Transverse colon (tissue), 4 donors: ENCODE measurements around the gene HDAC8.

Experiments used
- CTCF ChIP-seq, 5 experiments: fragments of 200-600 bp in 3 of 5; fragments of 450-650 bp in 2 of 5; sonication (generic) in 3 of 5; IDR thresholded peaks; 1 replicate in 2 of 5; 2 replicates in 3 of 5; pipeline ENCODE4 v1.5.1; 2016 to 2017; ENCODE audit warnings: antibody characterized with exemption in 5 of 5, inconsistent platforms in 3 of 5, mild to moderate bottlenecking in 2 of 5, moderate library complexity in 1 of 5
- EP300 ChIP-seq: sonication (generic); formaldehyde crosslinking; IDR thresholded peaks from one replicate; pipeline ENCODE4 v1.6.1; 2017; ENCODE audit warnings: antibody characterized with exemption, low read depth
- POLR2A ChIP-seq: fragments of 450-650 bp; IDR thresholded peaks from one replicate; pipeline ENCODE4 v1.6.1; 2016; ENCODE audit warnings: antibody characterized with exemption, mild to moderate bottlenecking, moderate library complexity
- POLR2AphosphoS5 ChIP-seq, 3 donors: sonication (generic); formaldehyde crosslinking; IDR thresholded peaks; one replicate each; pipeline ENCODE4 v1.6.1; 2016; ENCODE audit warnings: antibody characterized with exemption in 3 of 3

GRCh38 chrX:72312311-72312940 lies 260.2 kb downstream of the HDAC8 start:
- TF ChIP-seq POLR2A = no peak
- no peak for TF ChIP-seq EP300
- TF ChIP-seq CTCF (IDR thresholded peaks at IDR 0.05) = no peak
- TF ChIP-seq POLR2AphosphoS5 (IDR thresholded peaks at IDR 0.05) = no peak
